SK-N-MC (cell line): Measurements from ENCODE around the gene SLC2A11.

Experiments
- EZH2 ChIP-seq: fragments of 200-600 bp; sonication (generic); IDR thresholded peaks from one replicate; pipeline ENCODE4 v1.6.1; 2017; ENCODE audit warnings: antibody characterized with exemption
- FOXP2 ChIP-seq: optimal IDR thresholded peaks from 2 replicates; pipeline ENCODE3; 2011; ENCODE audit warnings: mild to moderate bottlenecking, moderate library complexity; ENCODE audit not compliant: insufficient read depth; ENCODE audit errors: extremely low read length, control extremely low read depth
- POLR2AphosphoS5 ChIP-seq: IDR thresholded peaks from 2 replicates; pipeline ENCODE4 v1.6.1; 2012; ENCODE audit warnings: mild to moderate bottlenecking, low read depth, low read length, borderline replicate concordance

DNA sequence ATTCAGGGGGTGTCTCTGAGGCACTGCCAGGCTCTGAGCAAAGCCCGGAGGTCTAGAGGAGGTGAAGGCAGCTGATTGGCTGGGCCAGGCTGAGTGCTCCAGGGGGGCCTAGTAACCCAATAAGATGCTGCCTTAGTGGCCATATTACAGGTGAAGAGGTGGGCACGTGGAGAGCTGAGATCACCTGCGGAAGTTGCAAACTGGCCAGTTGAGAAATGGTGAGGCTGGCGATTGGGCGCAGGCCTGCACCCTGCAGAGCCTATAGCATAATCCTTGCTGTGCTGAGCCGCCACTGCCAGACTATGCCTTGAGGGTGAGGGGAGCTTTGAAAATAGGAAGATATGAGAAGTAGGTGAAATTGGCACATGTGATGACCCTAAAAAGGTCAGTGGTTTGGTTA, 40.5 kb upstream of the SLC2A11 start:
- TF ChIP-seq EZH2: no peak
- no peak for TF ChIP-seq POLR2AphosphoS5
- no peak for TF ChIP-seq FOXP2
